ELF-1 (cell line): ENCODE results near the gene ZFAND6.

Experiments used
- DNase-seq: peaks from one replicate; pipeline ENCODE4 v3.0.0-alpha.2; 2016; ENCODE audit warnings: low read depth, low spot score

ZFAND6 gene

GRCh38 chr15:80142646-80143045 is 83.2 kb downstream of the ZFAND6 start:
- peak; percentile 53 for DNase-seq

GRCh38 chr15:80151148-80151547 is 91.7 kb downstream of the ZFAND6 start:
- DNase-seq, result no peak

- no peak for DNase-seq
These were observed 92.1 kb downstream of the ZFAND6 start for GRCh38 chr15:80151576-80151975.

GRCh38 chr15:80152180-80152895 is 92.9 kb downstream of the ZFAND6 start:
- peak; percentile 74 for DNase-seq

- DNase-seq, result peak; percentile 57
These were observed 93.7 kb downstream of the ZFAND6 start, which contains the start of gene FAH for GRCh38 chr15:80152896-80153876. Gene FAH (plus strand): TSS chr15:80152999. CDS start chr15:80153055, 56 bp downstream.

GRCh38 chr15:80153900-80154299 is 94.4 kb downstream of the ZFAND6 start:
- no peak for DNase-seq

- no peak for DNase-seq
These were observed 94.9 kb downstream of the ZFAND6 start for GRCh38 chr15:80154336-80154735.

GRCh38 chr15:80155001-80155377 is 95.5 kb downstream of the ZFAND6 start:
- no peak for DNase-seq

- DNase-seq, result peak; percentile 58
These were observed 96.1 kb downstream of the ZFAND6 start for GRCh38 chr15:80155378-80156175.

- no peak for DNase-seq
These were observed 96.8 kb downstream of the ZFAND6 start for GRCh38 chr15:80156176-80156720.

- no peak for DNase-seq
These were observed 97.7 kb downstream of the ZFAND6 start for GRCh38 chr15:80157215-80157614.

- no peak for DNase-seq
These were observed 99.8 kb downstream of the ZFAND6 start for GRCh38 chr15:80159301-80159700.

GRCh38 chr15:80159811-80160569 is 100.5 kb downstream of the ZFAND6 start:
- DNase-seq, result no peak

- peak; percentile 49 for DNase-seq
These were observed 101.2 kb downstream of the ZFAND6 start for GRCh38 chr15:80160570-80161156.

GRCh38 chr15:80161468-80162016 is 102.1 kb downstream of the ZFAND6 start:
- no peak for DNase-seq

GRCh38 chr15:80162059-80162554 is 102.6 kb downstream of the ZFAND6 start:
- no peak for DNase-seq

GRCh38 chr15:80163217-80163616 is 103.7 kb downstream of the ZFAND6 start:
- DNase-seq, result no peak

GRCh38 chr15:80163897-80164296 is 104.4 kb downstream of the ZFAND6 start:
- no peak for DNase-seq

GRCh38 chr15:80167936-80168335 is 108.5 kb downstream of the ZFAND6 start:
- DNase-seq, result no peak

GRCh38 chr15:80168421-80168820 is 108.9 kb downstream of the ZFAND6 start:
- DNase-seq, result no peak
